ENCODE results near the gene COA8. TPM values are rescaled to one million over a fixed set of nuclear protein-coding genes. Genes with fewer than 3 reads are reported as not detected.

The COA8 gene
- total and polyA plus RNA-seq, 2 of the 13 experiments (the other 11 are each of a cell fraction or from before 2014, with no cell fraction given), result 10.9 to 25.1 TPM

DNA sequence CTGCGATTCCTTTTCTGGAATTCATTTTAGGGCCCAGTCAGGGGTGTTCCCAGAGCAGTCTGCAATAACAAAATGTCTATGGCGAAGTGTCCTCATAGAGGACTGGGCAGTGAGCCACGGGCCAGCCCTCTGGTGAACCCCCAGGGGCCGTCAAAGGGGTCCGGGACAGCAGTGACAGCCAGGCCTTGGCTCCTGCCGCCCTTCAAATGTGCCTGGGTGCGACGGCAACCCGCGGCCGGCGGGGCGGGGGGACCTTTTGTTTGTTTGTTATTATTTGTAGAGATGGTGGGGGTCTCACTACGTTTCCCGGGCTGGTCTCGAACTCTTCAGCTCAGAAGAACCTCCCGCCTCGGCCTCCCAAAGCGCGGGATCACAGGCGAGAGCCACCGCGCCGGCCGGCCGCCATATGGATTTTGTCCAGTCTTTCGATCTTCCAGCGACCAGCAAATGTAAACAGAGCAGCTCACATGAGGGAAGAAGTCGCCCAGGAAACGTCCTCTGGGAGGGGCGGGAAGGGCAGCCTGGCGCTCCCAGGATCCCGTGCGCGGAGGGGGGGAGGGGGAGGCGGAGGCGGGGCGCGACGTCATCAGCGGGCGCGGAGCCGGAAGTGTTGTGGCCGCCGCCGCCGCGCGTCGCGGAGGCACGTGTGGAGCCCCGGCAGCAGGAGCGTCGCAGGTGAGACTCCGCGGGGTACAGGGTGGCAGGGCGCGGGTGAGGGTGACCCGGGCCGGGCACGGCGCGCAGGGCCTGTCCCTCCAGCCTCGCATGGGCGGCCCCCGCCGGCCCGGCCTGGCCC lies 34.0 kb upstream of the COA8 start, which contains the start of gene TRMT61A (continued):
- TF ChIP-seq FLYWCH1 (CRISPR knock-in tag; IDR thresholded peaks at IDR 0.05) (no peak), ASH2L (IDR thresholded peaks at IDR 0.05; ENCODE audit: insufficient read length, low read depth, low read length) (peak; percentile 65), FOXM1 (CRISPR knock-in tag; IDR thresholded peaks at IDR 0.05) (0 out of 2 replicates have a peak, but pooled peaks have one; percentile 33), ZNF335 (CRISPR knock-in tag; IDR thresholded peaks at IDR 0.05) (no peak), MBD4 (IDR thresholded peaks at IDR 0.05; ENCODE audit: borderline replicate concordance, low read length) (no peak), SAP130 (CRISPR knock-in tag; IDR thresholded peaks at IDR 0.05; ENCODE audit: low read depth) (peak; percentile 96), ZBTB21 (CRISPR knock-in tag; IDR thresholded peaks at IDR 0.05) (no peak), ATAD3A (CRISPR knock-in tag; IDR thresholded peaks at IDR 0.05) (no peak), PITX1 (CRISPR knock-in tag; IDR thresholded peaks at IDR 0.05) (peak; percentile 66), MED13 (CRISPR knock-in tag; IDR thresholded peaks at IDR 0.05) (no peak), SRY (CRISPR knock-in tag; IDR thresholded peaks at IDR 0.05) (no peak), ZFYVE20 (CRISPR knock-in tag; IDR thresholded peaks at IDR 0.05; ENCODE audit: borderline replicate concordance, low read depth) (no peak), MYNN (CRISPR knock-in tag; IDR thresholded peaks at IDR 0.05; ENCODE audit: low read depth) (no peak; the same call in 1 of the 2 replicates), RFXANK (CRISPR knock-in tag; IDR thresholded peaks at IDR 0.05) (no peak), FOSL1 (CRISPR knock-in tag; IDR thresholded peaks at IDR 0.05; ENCODE audit: borderline replicate concordance) (no peak), ZFY (CRISPR knock-in tag; IDR thresholded peaks at IDR 0.05) (peak; percentile 78), SP1 (IDR thresholded peaks at IDR 0.05) (no peak), SP1 (CRISPR knock-in tag; IDR thresholded peaks at IDR 0.05) (peak; percentile 61)
- TF ChIP-seq, protein P1, sequence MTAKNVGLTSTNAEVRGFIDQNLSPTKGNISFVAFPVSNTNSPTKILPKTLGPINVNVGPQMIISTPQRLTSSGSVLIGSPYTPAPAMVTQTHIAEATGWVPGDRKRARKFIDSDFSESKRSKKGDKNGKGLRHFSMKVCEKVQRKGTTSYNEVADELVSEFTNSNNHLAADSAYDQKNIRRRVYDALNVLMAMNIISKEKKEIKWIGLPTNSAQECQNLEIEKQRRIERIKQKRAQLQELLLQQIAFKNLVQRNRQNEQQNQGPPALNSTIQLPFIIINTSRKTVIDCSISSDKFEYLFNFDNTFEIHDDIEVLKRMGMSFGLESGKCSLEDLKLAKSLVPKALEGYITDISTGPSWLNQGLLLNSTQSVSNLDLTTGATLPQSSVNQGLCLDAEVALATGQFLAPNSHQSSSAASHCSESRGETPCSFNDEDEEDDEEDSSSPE (CRISPR knock-in tag; IDR thresholded peaks at IDR 0.05), result peak; percentile 72; the same call in 1 of the 2 replicates
- TF ChIP-seq, protein P2, sequence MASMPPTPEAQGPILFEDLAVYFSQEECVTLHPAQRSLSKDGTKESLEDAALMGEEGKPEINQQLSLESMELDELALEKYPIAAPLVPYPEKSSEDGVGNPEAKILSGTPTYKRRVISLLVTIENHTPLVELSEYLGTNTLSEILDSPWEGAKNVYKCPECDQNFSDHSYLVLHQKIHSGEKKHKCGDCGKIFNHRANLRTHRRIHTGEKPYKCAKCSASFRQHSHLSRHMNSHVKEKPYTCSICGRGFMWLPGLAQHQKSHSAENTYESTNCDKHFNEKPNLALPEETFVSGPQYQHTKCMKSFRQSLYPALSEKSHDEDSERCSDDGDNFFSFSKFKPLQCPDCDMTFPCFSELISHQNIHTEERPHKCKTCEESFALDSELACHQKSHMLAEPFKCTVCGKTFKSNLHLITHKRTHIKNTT (CRISPR knock-in tag; IDR thresholded peaks at IDR 0.05), result no peak
- TF ChIP-seq, protein P3, sequence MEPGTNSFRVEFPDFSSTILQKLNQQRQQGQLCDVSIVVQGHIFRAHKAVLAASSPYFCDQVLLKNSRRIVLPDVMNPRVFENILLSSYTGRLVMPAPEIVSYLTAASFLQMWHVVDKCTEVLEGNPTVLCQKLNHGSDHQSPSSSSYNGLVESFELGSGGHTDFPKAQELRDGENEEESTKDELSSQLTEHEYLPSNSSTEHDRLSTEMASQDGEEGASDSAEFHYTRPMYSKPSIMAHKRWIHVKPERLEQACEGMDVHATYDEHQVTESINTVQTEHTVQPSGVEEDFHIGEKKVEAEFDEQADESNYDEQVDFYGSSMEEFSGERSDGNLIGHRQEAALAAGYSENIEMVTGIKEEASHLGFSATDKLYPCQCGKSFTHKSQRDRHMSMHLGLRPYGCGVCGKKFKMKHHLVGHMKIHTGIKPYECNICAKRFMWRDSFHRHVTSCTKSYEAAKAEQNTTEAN (CRISPR knock-in tag; conservative IDR thresholded peaks at IDR 0.05), result peak; percentile 46; the same call in 1 of the 2 replicates
- TF ChIP-seq, protein P4, sequence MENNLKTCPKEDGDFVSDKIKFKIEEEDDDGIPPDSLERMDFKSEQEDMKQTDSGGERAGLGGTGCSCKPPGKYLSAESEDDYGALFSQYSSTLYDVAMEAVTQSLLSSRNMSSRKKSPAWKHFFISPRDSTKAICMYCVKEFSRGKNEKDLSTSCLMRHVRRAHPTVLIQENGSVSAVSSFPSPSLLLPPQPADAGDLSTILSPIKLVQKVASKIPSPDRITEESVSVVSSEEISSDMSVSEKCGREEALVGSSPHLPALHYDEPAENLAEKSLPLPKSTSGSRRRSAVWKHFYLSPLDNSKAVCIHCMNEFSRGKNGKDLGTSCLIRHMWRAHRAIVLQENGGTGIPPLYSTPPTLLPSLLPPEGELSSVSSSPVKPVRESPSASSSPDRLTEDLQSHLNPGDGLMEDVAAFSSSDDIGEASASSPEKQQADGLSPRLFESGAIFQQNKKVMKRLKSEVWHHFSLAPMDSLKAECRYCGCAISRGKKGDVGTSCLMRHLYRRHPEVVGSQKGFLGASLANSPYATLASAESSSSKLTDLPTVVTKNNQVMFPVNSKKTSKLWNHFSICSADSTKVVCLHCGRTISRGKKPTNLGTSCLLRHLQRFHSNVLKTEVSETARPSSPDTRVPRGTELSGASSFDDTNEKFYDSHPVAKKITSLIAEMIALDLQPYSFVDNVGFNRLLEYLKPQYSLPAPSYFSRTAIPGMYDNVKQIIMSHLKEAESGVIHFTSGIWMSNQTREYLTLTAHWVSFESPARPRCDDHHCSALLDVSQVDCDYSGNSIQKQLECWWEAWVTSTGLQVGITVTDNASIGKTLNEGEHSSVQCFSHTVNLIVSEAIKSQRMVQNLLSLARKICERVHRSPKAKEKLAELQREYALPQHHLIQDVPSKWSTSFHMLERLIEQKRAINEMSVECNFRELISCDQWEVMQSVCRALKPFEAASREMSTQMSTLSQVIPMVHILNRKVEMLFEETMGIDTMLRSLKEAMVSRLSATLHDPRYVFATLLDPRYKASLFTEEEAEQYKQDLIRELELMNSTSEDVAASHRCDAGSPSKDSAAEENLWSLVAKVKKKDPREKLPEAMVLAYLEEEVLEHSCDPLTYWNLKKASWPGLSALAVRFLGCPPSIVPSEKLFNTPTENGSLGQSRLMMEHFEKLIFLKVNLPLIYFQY (CRISPR knock-in tag; IDR thresholded peaks at IDR 0.05; ENCODE audit: borderline replicate concordance), result no peak

All from HepG2 (cell line).